ENCODE data around the gene LZTR1. TPM values are rescaled to one million over a fixed set of nuclear protein-coding genes. Genes with fewer than 3 reads are reported as not detected.
A peak's percentile ranks its signal among the peaks of the same experiment; 100 is the strongest.

Gene LZTR1
- total and polyA plus RNA-seq, 3 donors from 2014 or later: 32.4 to 61.6 (median 61.5) TPM

DNA sequence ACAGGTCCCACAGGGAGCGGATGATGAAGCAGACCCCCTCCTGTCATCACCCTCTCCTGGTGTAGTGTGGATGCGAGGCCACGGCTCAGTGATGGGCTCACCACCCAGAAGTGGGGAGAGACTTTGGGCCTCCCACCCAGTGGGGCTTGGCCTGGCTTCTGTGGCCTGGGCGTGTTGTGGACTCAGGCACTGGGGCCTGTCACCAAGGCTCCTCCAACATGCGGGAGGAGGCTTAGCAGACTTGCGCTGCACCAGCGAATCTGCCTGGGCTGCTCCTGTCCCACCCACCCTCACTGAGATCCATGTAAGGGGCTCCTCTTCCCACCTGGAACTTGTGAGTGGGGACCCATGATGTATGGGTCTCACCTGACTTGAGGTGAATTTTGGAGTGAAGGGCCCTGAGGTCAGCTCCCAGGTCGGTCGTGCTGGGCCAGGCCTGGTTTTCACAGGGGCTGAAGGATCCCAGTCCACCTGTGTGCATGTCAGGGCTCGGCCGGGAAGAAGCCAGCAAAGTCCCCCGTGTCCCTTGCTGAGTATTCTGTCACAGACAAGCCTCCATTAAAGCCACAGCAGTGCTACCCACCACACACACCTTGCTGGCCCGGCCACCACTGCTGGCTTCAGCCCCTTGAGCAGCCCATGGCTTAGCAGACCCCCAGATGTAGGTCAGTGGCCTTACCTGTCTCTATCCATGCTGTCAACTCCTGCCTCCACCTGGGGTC lies 15.6 kb downstream of the LZTR1 start:
- no peak for DNase-seq
- intact Hi-C loops (cut with DNase I; ENCODE audit: low total_unique reads): no loop called here
- Histone ChIP-seq H3K9me3 (no peaks in the 10 kb centered on the region), H3K36me3 (ENCODE audit: low read depth, missing control alignments) (no peaks in the 10 kb centered on the region), H3K27ac (no peak overlapping the region), H3K27me3 (no peaks in the 10 kb centered on the region), H3K4me3 (no peak overlapping the region), H3K4me1 (peaks cover 12% of the 10 kb centered on the region)
- TF ChIP-seq, protein P1, sequence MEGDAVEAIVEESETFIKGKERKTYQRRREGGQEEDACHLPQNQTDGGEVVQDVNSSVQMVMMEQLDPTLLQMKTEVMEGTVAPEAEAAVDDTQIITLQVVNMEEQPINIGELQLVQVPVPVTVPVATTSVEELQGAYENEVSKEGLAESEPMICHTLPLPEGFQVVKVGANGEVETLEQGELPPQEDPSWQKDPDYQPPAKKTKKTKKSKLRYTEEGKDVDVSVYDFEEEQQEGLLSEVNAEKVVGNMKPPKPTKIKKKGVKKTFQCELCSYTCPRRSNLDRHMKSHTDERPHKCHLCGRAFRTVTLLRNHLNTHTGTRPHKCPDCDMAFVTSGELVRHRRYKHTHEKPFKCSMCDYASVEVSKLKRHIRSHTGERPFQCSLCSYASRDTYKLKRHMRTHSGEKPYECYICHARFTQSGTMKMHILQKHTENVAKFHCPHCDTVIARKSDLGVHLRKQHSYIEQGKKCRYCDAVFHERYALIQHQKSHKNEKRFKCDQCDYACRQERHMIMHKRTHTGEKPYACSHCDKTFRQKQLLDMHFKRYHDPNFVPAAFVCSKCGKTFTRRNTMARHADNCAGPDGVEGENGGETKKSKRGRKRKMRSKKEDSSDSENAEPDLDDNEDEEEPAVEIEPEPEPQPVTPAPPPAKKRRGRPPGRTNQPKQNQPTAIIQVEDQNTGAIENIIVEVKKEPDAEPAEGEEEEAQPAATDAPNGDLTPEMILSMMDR (IDR thresholded peaks at IDR 0.05): no peak
- TF ChIP-seq POLR2A (IDR thresholded peaks at IDR 0.05): no peak
- 67 to 89% methylated on average over 1 to 13 of the region's 13 CpGs for WGBS, 2 donors

DNA sequence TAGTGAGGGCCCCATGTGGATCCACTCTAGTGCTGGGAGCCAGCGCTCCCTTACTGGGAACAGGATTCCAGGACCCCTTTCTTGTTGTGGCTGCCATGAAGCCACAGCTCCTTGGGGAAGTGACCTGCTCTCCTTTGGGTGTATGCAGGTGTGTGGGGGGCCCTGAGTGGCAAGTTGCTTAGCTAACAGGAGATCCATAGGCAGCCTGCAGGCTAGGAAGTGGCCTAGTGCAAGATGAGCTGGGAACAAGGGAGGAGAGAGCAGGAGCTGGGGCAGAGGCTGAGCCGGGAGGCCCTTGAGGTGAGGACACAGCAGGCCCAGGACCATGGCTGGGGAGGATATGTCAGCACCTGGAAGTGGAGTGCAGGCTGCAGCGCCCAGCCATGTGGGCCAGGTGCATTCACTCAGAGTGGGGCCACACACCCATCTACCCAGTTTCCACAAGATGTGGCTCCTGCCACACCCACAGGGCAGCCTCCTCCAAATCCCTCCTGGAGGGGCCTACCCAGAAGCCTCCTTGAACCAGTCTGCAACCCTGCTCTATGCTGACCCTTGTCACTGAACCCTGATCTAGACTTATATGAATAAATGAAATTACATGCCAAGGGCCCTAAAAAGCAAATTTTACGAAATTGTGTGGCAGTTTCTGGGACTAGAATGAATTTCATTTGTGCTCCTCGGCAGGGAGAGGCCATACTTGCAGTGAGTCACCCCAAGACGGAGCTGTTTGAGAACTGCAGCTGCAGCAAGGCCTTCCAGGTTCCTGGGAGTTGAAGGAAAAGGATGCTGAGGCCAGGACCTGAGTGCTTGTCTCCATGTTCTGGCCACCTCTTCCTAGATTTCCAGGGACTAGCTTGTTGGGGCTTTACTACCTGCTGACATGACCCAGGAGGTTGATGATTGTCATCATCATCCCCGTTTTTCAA lies 16.6 kb downstream of the LZTR1 start:
- Histone ChIP-seq H3K4me1 (peaks cover 18% of the 10 kb centered on the region), H3K27me3 (no peaks in the 10 kb centered on the region), H3K9me3 (no peaks in the 10 kb centered on the region), H3K36me3 (ENCODE audit: low read depth, missing control alignments) (no peaks in the 10 kb centered on the region), H3K27ac (no peak overlapping the region), H3K4me3 (no peak overlapping the region)
- 57 to 68% methylated on average over 6 to 7 of the region's 7 CpGs for WGBS, 2 donors
- DNase-seq: no peak
- no peak for TF ChIP-seq POLR2A (IDR thresholded peaks at IDR 0.05)
- TF ChIP-seq, protein P1 (IDR thresholded peaks at IDR 0.05): no peak
- intact Hi-C loops (cut with DNase I; ENCODE audit: low total_unique reads): no loop called here

DNA sequence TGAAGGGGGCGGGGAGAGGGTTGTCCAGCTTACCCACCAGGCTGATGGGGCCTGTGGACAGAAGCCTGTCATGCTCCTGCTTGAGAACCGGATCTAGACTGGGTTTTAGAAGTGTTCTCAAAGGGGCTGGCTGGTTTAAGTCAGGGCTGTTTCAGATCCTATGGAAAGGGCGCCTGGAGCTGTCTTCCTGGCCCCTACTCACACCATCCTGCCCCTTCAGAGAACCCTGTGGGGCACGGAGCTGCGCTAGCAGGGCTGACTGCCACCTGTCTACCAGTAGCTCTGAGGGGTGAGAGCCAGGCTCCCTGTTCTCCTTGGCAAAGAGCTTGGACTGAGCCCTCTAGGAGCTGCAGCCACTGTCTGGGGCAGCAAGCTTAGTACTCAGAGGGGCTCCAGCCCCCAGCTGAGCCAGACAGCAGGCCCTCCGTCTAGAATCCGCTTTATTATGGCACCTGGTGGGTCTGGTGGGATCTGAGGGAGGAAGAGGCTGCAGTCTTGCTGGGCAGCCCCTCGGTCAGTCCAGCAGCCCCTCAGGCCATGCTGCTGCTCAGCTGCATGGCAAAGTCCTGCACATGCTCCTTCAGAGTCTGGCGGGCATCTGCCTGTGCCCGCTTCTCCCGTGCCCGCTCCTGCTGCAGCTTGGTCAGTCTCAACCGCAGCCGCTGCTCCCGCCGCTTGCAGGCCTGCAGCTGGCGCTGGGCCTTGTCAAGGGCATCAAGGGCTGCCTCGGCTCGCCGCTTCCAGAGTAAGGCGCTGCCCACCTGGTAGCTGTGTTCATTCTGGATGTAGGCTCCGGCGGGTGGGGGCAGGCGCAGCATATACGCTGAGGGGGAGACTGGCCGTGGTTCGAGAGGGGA lies 17.5 kb downstream of the LZTR1 start:
- TF ChIP-seq POLR2A (IDR thresholded peaks at IDR 0.05): no peak
- TF ChIP-seq, protein P1 (IDR thresholded peaks at IDR 0.05): no peak
- Histone ChIP-seq H3K4me1 (peaks cover 21% of the 10 kb centered on the region), H3K9me3 (no peaks in the 10 kb centered on the region), H3K36me3 (ENCODE audit: low read depth, missing control alignments) (no peaks in the 10 kb centered on the region), H3K4me3 (no peak overlapping the region), H3K27ac (peak overlapping the region in 1 of 2 donors; percentile 94), H3K27me3 (no peaks in the 10 kb centered on the region)
- WGBS, 2 donors: 85 to 89% methylated on average over 9 to 27 of the region's 27 CpGs
- DNase-seq: no peak
- intact Hi-C loops (cut with DNase I; ENCODE audit: low total_unique reads): no loop called here

DNA sequence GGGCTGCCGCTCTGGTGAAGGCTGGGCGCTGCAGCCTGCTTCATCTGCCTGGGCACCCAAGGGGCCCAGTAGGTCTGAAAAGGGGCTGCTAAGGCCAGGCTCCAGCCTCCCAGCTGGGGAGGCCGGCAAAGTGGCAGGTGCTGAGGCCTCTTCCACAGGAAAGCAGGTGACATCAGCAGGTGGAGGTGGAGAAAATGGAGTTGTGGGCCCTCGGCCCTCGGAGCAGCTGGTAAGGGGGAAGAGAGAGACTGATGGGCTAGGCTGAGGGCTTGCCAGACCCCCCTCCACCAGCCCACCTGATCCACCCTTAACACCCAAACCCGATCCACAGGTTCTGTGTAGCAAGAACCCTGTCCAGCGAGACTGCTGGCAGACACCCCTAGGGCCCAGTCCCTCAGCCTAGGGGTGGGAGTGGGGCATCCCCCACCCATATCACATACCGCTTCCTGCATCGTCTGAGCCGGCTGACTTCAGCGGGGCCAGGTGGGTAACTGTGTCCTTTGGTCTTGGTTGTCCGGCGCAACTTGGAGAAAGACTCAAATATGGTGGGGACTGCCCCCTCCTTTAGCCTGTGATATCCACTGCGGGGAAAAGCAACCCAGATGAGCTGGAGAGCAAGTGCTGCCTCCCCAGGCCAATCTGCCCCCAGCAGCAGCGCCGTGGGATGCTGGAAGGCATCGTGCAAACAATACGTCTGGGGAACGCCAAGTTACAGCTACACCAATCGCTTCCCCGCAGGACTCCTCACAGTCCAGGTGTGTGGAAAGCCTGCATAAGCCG lies 18.3 kb downstream of the LZTR1 start:
- peaks cover 21% of the 10 kb centered on the region for H3K4me1 ChIP-seq
- intact Hi-C loops (cut with DNase I; ENCODE audit: low total_unique reads): no loop called here

More for the DNA sequence above, 18.3 kb downstream of the LZTR1 start:
- Histone ChIP-seq H3K27me3 (no peaks in the 10 kb centered on the region), H3K9me3 (no peaks in the 10 kb centered on the region), H3K27ac (peak overlapping the region in 1 of 2 donors; percentile 94), H3K4me3 (peak overlapping the region; percentile 69 to 85), H3K36me3 (ENCODE audit: low read depth, missing control alignments) (no peaks in the 10 kb centered on the region)
- no peak for TF ChIP-seq POLR2A (IDR thresholded peaks at IDR 0.05)
- TF ChIP-seq, protein P1 (IDR thresholded peaks at IDR 0.05): no peak
- DNase-seq: no peak
- WGBS, 2 donors: 24 to 46% methylated on average over 16 to 22 of the region's 22 CpGs

Measured in testis (tissue), 3 donors.